ENCODE results near the gene HPCA.

HPCA gene

GRCh38 chr1:32906654-32907053, 20.4 kb downstream of the HPCA start:
- no peak for TF ChIP-seq CTCF (IDR thresholded peaks at IDR 0.05; ENCODE audit: extremely low read depth, missing control alignments)
- no peak for DNase-seq (ENCODE audit: low spot score)

- no peak for DNase-seq (ENCODE audit: low spot score)
- no peak for TF ChIP-seq CTCF (IDR thresholded peaks at IDR 0.05; ENCODE audit: extremely low read depth, missing control alignments)
These were observed 21.1 kb downstream of the HPCA start for GRCh38 chr1:32907435-32907834.

GRCh38 chr1:32910319-32910718, 24.0 kb downstream of the HPCA start:
- no peak for DNase-seq (ENCODE audit: low spot score)
- no peak for TF ChIP-seq CTCF (IDR thresholded peaks at IDR 0.05; ENCODE audit: extremely low read depth, missing control alignments)

- TF ChIP-seq CTCF (IDR thresholded peaks at IDR 0.05; ENCODE audit: extremely low read depth, missing control alignments) = no peak
- DNase-seq (ENCODE audit: low spot score) = no peak
These were observed 29.7 kb downstream of the HPCA start for GRCh38 chr1:32915766-32916706.

GRCh38 chr1:32917521-32917920, 31.2 kb downstream of the HPCA start:
- TF ChIP-seq CTCF (IDR thresholded peaks at IDR 0.05; ENCODE audit: extremely low read depth, missing control alignments) = no peak
- DNase-seq (ENCODE audit: low spot score) = no peak

GRCh38 chr1:32918179-32918578, 31.9 kb downstream of the HPCA start:
- no peak for DNase-seq (ENCODE audit: low spot score)
- TF ChIP-seq CTCF (IDR thresholded peaks at IDR 0.05; ENCODE audit: extremely low read depth, missing control alignments) = no peak

GRCh38 chr1:32919811-32920733, 33.8 kb downstream of the HPCA start:
- no peak for DNase-seq (ENCODE audit: low spot score)
- TF ChIP-seq CTCF (IDR thresholded peaks at IDR 0.05; ENCODE audit: extremely low read depth, missing control alignments) = no peak

Measured in GM20000 (cell line).